ENCODE data around the gene PRAC1.

Gene PRAC1

DNA sequence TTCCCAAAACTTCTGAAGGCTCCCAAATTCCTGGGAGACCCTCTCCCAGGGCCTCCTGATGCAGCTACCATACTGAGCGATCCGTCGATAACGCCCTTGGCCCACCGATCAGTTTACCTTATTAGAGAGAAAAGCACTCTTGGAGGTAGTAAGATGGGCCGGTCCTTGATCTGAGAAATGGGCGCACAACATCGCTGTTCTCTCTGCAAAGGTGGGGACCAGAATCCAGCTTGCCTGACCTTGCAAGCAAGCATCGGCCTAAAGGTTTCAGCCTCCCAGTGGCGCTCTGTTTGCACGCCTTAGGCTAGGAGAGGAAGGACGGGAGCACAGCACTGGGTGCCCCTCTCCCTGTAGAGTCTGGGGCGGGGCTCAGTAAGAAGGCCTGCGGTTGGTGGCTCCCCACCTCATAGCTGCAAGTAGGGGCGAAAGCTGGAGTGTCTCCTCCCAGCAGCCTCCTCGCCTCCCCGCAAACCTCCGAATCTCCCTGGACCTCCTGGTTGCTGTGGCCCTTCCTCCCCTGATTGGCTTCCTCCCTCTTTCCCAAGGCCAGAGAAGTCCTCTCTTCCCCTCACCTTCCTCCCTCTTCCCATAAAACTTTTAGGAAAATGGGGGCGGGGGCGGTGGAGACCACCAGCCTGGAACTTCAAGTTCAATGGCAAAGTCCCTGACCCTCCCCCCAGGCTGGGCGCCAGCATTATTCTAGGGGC lies at the start of gene PRAC1:
PRAC1 (minus strand) TSS at position 318 of the 707 bp plus-strand sequence; CDS start at position 192, 126 bp downstream.
- DNase-seq, result no peak

DNA sequence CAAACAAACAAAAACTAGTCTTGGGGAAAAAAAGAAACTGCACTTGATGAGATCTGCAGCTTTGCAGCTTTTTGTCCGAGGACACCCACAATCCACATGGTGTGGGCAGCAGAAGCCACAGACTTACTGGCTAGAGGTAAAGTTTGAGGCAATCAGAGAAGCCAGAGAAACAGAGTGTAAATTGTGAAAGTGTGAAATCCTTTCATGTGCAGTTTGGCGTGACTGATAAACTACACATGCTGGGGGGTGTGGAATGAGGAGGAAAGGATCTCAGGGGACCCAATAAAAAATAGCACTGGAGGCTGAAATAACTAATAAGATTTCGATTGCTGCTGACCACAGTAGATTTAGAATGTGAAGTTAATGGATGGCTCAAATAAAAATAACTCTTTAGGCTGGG lies 48.6 kb upstream of the PRAC1 start:
- DNase-seq, result no peak

DNA sequence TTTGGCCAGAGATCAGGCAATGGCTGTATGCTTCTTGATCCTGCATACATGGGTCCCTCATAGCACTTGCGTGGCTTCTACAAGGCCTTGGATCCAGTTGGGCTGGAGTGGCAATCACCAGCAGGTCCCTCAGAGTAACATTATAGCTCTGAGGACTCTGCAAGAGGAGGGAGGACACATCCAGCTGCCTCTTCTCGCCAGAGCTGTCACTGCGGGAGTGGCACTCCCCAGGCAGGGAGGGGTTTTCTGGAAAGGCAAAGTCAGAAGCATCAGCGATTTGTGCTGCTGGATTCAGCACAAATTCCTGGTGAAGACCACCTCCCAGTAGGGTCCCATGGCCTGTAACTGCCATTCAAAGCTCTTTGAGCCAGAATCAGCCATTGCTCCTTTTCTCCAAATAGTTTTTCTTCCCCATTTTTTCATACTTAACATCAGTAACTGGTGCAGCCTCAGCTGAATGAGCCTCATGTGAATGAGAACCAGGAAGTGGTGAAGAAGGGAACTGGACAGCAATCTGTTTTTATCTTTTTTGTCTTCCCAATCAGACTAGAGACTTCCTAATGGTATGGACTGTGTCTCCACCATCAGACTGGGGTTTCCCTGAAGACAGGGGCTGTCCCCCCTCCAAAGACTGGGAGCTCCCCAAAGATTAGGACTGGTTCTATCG lies 46.8 kb upstream of the PRAC1 start:
- no peak for DNase-seq

DNA sequence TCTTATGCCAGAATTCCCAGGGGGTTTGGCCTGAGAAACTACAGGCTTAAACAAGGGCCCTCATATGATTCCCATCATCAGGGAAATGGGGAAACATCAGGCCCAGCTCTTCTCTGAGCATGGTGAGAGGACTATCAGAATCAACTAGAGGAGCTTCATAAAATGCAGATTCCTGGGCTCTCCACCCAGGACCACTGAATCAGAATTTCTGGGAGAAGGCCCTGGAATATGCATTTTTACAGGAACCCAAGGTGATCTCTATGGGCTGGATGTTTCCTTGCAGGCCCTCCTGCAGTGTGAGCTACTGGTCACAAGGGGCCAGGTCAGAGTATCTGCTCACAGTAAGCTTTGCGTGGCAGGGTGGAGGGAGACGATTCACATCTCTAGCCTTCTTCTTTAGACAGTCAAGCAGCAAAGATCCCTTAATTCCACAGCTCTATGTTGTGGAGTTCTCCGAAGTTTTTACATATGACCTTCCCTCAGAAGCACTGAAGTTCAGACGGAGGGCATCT lies 45.0 kb upstream of the PRAC1 start:
- DNase-seq, result no peak

DNA sequence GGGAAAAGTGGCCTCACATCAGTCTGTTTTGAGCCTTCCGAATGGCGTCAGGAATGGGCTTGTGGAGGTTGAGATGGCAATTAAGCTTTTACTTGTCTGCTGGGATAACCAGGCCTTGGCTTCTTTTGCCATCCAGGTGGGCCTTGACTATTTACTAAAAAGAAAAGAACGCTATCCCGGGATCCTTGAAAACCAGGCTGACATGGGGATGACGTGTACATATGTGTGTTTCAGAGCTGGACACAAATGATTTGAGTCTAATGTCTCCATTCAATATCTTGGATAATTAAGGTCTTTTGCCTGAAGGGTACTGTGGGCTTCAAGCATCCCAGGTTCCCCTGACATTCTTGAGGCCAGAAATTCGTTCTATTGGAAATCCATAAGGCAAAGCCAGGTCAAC lies 38.8 kb upstream of the PRAC1 start:
- no peak for DNase-seq

DNA sequence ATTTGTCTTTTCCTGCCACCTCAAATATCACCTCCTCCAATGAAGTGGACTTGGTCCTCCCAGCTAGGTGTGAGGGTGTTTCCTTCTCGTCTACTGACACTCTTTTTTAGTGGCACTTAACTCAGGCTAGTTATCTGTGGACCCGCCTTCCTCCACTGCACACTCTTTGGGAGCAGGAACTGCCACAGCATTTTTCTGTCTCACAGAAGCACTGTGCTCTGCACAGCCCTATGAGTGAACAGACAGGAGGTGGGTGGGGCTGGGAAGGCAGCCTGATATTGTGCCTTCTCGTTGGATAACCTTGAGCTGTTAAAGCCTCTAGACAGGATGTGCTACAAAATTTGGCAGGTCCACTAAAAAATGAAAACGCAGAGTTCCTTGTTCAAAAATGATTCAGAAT lies 38.1 kb upstream of the PRAC1 start:
- no peak for DNase-seq

DNA sequence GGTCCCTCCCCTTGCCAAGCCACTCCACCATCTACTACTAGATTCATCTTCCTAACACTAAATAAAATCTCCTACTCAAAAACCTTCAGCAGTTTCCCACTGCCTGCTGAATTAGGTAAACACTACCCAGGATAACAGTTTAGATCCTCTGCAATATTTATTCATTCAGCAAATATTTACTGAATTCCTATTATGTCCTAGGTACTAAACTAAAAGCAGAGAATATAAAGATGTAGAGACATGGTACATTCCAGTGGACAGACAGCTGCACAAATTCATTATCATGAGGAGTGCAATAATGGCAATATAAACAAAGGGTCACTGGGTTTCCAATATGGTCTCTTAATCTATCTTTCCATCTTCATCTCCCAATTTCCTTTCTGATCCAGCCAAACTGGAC lies 37.0 kb upstream of the PRAC1 start:
- no peak for DNase-seq

DNA sequence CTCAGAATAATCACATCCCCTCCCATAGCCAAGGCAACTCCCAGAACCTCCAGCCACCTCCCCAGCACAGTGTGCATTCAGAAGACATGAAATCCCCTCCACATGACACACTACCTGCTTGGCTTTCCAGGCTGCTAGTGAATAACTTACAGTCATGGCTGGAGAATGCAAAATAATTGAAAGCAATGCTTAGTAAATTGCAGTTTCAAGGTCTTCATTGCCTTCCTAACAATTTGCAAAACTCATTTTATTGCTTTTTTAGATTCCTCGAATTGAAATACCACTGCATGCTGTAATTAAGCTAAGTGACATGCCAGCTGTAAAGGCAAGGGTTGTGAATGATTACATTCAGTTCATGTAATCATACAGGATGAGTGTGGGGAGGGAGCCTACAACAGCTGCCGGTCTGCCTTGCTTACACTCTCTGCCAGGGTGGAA lies 35.2 kb upstream of the PRAC1 start:
- DNase-seq, result no peak

DNA sequence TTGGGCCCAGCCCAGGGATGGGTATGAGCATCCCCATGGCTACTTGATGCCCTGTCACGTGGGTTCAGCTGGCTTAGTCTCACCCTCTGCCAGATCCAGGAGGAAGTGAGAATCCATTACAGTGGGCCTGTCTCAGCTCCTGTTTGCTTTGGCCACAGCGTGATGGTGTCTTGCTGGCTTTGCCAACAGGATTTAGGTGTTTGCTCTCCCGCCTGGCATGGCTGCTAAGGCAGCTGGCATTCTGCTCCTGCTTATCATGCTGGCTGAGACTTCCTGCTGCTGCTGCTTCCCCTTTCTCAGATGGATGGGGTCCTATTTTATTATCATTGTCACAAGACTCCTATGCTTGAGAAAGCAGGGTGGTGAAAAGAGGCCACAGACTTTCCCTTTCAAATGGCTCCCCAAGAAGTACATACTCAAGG lies 34.5 kb upstream of the PRAC1 start:
- no peak for DNase-seq

DNA sequence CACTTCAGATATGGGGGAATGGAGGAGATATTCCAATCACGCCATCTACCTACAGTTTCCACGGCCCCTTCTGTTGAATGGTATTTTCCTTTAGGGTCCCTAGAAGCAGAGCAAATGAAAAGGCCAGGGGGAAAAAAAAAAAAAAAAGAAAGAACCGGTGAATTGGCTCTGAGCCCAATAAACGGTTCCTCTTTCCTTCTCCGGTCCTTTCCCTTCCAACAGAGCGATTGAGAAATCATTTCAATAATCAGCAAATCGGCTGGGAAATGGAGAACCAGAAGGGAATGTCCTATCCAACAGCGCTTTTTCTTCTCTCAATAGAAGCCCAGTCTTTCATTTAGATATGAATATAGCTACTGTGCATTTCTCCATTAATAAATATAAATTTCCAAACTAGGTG lies 33.0 kb upstream of the PRAC1 start:
- no peak for DNase-seq

DNA sequence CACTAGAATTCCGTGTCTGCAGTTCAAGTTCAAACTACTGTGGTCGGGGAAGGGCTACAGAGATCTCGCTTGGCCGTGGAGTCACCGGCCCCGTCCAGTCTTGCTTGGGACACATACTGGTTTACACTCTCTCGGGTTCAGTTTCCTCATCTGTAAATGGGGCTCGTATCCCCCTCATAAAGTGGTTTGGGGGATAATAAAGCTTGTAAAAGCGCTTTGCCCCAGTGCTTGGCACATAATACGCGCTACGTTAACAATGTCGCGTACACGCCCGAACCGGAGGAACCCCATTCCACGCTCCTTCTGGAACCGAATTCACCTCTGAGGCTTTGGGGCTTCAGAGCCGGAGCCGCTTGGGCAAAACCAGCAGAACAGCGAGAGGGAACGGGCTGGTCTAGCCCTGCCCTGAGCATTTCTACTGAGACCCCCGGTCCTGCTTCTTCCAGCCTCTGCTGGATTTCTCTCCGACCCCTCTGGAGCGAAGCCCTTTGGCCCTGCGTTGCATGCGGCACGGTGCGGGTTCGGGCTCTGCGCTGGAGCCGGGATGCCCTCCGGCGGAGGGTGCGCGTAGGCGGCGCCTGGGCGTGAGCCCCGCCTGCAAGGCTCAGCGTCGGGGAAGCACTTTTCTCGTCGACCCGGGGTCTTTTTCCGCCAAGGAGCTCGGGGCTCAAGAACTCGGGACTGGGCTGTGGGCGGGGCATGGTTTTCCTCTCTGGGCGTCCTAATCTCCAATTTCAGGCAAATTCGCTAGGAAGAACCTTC lies 32.4 kb upstream of the PRAC1 start:
- DNase-seq, result peak; percentile 41

DNA sequence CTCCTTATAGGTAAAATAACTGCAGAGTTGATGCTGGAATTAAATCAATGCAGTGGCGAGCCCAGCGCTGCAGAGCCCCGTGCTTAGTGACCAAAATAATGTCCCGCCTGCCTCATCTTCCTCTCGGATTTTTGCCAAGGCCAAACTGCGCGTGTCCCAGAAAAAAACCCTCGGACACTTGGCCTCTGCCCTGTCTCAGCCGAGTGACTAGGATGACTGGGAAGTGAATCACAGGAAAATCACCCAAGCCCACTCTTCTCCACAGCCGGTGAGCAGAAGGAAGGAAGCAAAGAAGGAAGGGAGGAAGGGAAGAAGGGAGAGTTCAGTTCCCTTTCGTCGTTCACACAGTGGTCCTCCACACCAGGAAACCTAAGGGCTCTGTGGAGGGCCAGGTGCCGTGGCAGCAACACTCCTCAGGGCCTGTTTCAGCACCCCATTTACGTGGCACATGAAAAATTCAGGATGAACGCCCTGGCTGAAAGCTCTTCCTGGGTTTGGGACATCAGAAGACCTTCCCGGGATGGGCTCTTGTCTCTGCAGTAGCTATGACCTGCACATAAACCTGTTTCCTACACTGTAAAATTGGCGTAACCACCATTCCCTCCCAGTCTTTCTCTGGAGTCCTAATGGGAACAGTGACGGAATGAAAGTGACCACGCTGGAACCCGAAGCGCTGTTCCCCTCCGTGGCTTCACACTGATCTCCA lies 31.6 kb upstream of the PRAC1 start:
- peak; percentile 26 for DNase-seq

DNA sequence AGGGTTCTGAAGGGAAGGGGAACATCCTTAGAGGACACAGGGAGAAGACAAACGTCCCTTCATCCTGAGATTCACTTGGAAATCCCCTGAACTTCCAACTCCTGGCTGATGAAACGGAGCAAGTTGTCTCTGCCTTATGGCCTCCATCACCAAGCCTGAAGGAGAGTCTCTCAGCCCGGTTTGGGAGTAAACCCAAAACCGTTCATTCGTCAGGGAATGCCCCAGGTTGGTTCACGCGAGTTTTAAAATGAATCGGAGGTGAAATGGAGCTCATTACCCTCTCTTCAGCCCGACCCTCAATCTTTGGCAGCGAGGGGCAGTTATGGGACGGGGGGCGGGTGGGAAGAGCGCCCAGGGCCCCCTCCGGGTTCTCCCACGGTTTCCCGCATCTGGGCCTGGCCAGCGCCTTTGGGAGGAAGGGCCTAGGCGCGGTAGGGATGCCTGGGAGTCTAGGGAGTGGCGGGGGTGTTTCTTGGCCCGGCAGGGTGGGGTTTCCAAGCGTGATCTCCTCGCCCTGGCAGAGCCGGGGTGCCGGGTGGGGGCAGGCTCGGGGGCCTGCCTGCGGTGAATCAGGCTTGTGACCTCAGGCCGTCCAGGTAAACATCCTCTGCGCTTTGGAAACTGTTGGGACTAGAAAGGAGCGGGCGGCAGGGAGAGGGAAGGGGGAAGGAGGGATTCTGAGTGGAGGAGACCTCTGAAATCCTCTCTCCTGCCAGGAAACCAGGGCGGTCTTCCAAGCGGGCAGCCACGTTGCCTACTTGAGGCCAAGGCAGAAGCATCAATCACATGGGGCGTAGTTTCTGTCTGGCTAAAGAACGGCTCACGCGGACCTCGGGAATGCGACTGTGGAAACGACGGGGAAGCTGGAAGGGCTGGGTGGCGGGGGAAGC lies 30.3 kb upstream of the PRAC1 start:
- peak; percentile 32 for DNase-seq

DNA sequence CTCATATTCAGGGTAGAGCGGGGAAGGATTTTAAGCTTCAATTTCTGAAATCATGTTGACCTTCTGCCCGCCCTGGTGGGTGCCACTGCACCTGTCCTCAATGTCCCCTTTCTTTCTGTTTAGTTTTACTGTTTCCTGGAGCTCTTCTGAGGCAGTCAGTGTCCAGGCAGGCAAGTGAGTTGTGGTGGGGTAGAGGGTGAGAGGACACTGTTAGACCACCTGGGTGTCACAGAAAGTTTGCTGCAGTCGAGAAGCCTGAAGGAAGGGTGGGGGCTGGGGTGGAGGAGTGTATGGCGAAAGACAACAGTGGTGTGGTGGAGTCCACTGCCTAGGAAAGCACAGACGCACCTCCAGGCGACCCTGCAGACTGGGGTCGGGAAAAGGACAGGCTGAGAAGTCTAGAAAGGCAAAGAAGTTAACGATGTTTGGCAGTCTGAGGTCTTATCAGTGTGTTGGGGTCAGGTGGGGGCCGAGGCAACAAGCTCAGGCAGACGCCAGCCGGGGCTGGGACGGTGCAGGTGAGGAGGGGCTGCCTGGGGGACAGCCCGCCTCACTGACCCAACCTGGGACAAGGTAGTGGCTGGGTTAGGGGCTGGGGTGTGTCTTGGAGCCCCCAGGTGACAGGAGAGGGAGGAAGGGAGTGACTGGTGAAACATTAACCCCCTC lies 29.5 kb upstream of the PRAC1 start:
- DNase-seq, result peak; percentile 16

DNA sequence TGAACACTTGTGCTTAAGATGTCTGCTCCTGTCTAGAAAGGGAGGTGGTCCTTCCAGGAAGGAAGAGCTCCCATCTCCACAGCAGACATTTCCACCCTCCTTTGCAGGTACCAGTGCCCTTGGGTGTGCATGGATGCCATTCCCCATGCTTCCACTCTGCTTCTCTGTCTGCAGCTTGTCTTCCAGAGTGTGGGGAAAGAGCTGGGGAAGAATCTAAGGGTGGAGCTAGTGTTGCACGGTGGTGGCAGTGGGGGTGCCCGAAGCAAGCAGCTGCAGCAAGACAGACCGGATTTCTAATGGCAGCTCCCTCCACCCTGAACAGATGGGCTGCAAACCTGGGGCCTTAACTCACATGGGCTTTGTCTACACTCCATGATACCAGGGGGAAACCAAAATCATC lies 28.9 kb upstream of the PRAC1 start:
- peak; percentile 26 for DNase-seq

DNA sequence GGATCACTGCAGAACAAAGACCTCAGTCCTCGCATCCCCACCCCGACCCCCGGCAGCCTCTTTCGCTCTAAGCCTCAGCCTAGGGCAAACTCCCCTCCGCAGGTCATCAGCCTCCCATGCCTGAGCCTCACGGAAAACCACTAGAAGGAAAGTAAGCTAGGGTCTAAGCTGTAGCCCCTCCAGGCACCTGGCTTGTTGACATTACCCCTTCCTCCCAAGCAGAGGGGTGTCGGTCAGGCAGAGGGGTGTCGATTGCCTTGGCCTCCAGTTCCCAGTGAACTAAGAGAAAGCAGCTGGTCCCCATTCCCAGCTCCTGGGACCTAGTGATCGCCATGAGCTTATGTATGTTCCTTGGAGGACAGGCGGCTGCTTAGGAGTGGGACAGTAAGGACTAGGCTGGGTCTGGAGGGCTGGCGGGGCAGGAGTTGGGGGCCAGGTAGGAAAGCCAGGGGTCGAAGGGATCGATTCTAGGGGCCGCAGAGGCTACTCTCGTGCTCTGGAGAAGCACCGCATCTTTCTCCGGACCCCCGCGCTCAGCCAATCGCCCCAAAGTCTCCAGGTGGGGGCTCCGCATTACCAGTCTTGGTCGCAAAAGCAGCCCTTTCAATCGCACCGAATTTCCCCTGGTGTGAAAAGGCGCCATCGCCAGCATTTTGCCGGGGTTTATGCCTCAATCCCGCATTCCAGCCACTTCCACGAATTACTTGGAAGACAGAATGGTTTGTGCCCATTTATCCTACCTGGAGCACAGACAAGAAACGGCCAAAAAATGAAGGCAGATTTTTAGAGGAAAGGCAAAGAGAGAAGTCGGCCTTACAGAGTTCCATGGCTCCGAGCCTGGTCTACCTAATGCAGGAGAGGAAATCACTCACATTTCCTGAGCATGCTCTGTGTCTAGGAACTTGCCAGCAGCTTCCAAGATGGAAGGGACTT lies 27.6 kb upstream of the PRAC1 start:
- peak; percentile 60 for DNase-seq

DNA sequence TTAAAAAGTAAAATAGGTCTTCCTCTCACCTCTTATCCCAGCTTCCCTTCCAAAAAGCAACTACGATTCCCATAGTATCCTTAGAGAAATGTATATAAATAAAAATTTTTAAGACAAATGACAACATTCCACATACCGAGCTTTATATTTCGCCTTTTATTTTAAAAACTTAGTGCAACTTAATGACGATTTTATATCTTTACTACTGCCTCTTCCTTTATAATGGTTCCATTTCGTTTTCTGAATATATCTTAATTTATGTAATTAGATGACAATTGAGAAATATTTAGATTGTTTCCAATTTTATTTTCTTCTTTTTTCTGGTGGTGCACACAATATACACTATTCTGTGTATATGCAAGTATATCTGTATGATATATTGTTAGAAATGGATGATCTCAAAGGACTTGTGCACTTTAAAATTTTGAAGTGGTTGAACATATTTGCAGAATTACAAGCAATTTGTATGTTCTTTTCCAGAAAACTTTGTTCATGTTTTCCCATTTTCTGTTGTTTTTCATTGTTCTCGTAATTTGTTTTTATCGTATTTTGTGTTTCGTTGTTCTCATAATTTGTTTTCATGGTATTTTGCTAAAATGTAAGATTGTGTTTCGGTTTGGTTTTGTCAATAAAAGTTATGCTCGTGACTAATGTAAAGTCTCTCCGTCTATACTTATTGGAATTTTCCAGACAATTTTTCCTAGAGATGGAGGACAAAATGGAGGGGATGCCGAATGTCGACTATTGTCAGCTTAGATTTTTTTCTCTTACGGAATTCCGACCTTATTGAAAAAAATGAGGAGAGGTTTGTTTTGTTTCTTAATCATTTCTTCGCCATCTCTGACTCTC lies 26.6 kb upstream of the PRAC1 start:
- no peak for DNase-seq

DNA sequence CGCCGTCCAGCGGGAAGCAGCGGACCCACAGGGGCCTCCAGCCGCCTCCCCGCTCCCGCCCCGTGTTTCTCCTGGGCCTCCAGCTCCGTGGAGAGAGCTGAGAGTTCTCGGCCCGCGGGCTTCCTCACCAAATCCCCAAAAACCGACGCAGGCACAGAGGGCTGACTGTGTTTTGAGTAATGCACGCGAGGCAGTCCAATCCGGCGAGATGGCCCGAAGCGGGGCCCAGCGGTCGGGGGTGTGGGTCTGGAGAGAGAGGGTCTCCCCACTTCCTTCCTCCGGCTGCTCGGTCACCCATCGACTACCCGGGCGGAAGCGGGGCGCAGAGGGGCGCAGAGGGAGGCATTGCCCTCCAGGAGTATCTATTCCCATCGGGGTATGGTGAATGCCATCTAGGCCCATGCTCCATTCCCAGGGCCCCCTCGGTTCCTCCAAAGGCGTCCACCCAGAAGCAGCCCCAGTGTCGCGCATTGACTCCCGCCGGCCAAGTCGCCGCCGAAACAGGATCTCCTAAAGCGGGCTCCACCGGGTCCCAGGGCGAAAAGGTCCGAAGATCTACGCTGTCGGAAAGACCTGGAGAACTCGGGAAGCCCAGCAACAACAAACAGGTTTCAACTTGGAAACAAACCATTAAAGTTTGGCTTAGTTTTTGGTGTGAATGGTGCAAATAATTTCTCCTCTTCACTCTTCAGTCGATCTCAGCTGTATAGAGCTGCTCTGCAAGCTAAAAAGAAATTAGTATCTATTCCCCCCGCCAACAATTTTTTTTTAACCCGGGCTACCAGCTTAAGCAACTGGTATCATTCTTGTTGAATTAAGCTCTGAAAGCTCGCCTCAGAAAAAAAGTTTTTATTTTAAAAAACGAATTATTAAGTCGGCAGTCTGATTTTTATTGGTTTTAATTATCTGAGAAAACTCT lies 25.4 kb upstream of the PRAC1 start:
- peak; percentile 66 for DNase-seq

All from retina (tissue), 1 donor.